K562 (cell line): ENCODE results near the gene PALLD. TPM values are rescaled to one million over a fixed set of nuclear protein-coding genes. Genes with fewer than 3 reads are reported as not detected.
A peak's percentile ranks its signal among the peaks of the same experiment; 100 is the strongest.

Experiments used
- EHMT2 ChIP-seq: fragments of 450-650 bp; IDR thresholded peaks from 2 replicates; pipeline ENCODE4 v1.6.1; 2018; ENCODE audit warnings: antibody characterized with exemption
- JUND ChIP-seq, 2 experiments: IDR thresholded peaks; 2 replicates in 1 of 2; 3 replicates in 1 of 2; pipeline ENCODE4 v1.6.1; 2011; ENCODE audit warnings: borderline replicate concordance in 2 of 2, low read depth in 2 of 2, low read length in 2 of 2, improper control_type of control experiment in 1 of 2, missing biosample characterization in 1 of 2, missing genetic modification characterization in 1 of 2, missing genetic modification reagents in 1 of 2
- KAT2B ChIP-seq: IDR thresholded peaks from one replicate; pipeline ENCODE4 v1.6.1; 2012; ENCODE audit warnings: low read depth, mild to moderate bottlenecking, control low read depth, inconsistent platforms, low read length, moderate library complexity
- NONO ChIP-seq, 2 experiments: fragments of 200-400 bp in 1 of 2; fragments of 450-650 bp in 1 of 2; formaldehyde crosslinking in 1 of 2; IDR thresholded peaks; 2 replicates each; pipeline ENCODE4 v1.6.1; 2017; ENCODE audit warnings: low read depth in 2 of 2, mild to moderate bottlenecking in 2 of 2, moderate library complexity in 2 of 2, low read length in 1 of 2
- NR2C2 ChIP-seq, 2 experiments: fragments of 200-800 bp in 1 of 2; sonication (Bioruptor generic) in 1 of 2; sonication (generic) in 1 of 2; formaldehyde crosslinking in 1 of 2; IDR thresholded peaks; 2 replicates each; pipeline versions ENCODE4 v1.6.1 to v1.8.0; 2016 to 2022; ENCODE audit warnings: mild to moderate bottlenecking in 1 of 2, missing compliant biosample characterization in 1 of 2, missing genetic modification characterization in 1 of 2, missing genetic modification reagents in 1 of 2
- NRF1 ChIP-seq, 2 experiments: fragments of 450-650 bp; IDR thresholded peaks in 1 of 2; conservative IDR thresholded peaks in 1 of 2; 2 replicates each; pipeline ENCODE4 v1.6.1; 2014; ENCODE audit warnings: mild to moderate bottlenecking in 2 of 2
- RBM14 ChIP-seq: fragments of 200-400 bp; formaldehyde crosslinking; IDR thresholded peaks from 2 replicates; pipeline ENCODE4 v1.6.1; 2018; ENCODE audit warnings: low read depth, mild to moderate bottlenecking, low read length, moderate library complexity, borderline replicate concordance; ENCODE audit not compliant: insufficient read depth
- polyA plus RNA-seq, 8 experiments: library from polyadenylated mRNA; depleted of rRNA in 4 of 8; stranded (reverse) in 5 of 8; unstranded in 3 of 8; fragments of >200 nt; fragmentation: Nextera tagmentation in 2 of 8; fragmentation: Illumina TruSeq in 1 of 8; extraction: Ambion mirVana in 2 of 8; extraction: Trizol in 1 of 8; gene quantifications; 2 replicates each; pipeline versions ENCODE4 v1.2.1 to v1.2.3, GENCODE V29; 2011 to 2014; ENCODE audit warnings: inconsistent platforms in 1 of 8, missing spikeins in 1 of 8
- total RNA-seq, 7 experiments: library from RNA; depleted of rRNA in 6 of 7; stranded (reverse); fragments of >200 nt in 6 of 7; fragmentation: Illumina TruSeq in 2 of 7; extraction: Trizol in 2 of 7; gene quantifications; 2 replicates each; pipeline versions ENCODE4 v1.2.1 to v1.2.3, GENCODE V29; 2011 to 2021; ENCODE audit warnings: low replicate concordance in 1 of 7
- TF ChIP-seq, protein P1 (sequence below): fragments of 450-650 bp; IDR thresholded peaks from 2 replicates; pipeline ENCODE4 v1.6.1; 2017; ENCODE audit warnings: mild to moderate bottlenecking, moderate library complexity
- TF ChIP-seq, protein P2 (sequence below), 2 experiments: IDR thresholded peaks; 2 replicates each; pipeline ENCODE4 v1.6.1; 2012; ENCODE audit warnings: improper control_type of control experiment in 2 of 2, low read depth in 2 of 2, low read length in 2 of 2, borderline replicate concordance in 1 of 2
- TF ChIP-seq, protein P3 (sequence below): fragments of 450-650 bp; IDR thresholded peaks from 2 replicates; pipeline ENCODE4 v1.6.1; 2016; ENCODE audit warnings: missing biosample characterization, missing genetic modification characterization
- TF ChIP-seq, protein P4 (sequence below): sonication (generic); formaldehyde crosslinking; IDR thresholded peaks from 2 replicates; pipeline ENCODE4 v1.9.0; 2022; ENCODE audit warnings: mild to moderate bottlenecking, missing genetic modification reagents
- TF ChIP-seq, protein P5 (sequence below), 2 experiments: fragments of 450-650 bp in 1 of 2; sonication (generic) in 1 of 2; formaldehyde crosslinking; conservative IDR thresholded peaks; 2 replicates each; pipeline versions ENCODE4 v1.4.0 to v1.8.1; 2020 to 2022; ENCODE audit warnings: mild to moderate bottlenecking in 1 of 2, missing genetic modification reagents in 1 of 2

PALLD gene
- total and polyA plus RNA-seq, 9 of the 15 experiments (the other 6 are each of a cell fraction or from before 2014, with no cell fraction given): 0.01 to 0.35 (median 0.06) TPM; not detected in 3

DNA sequence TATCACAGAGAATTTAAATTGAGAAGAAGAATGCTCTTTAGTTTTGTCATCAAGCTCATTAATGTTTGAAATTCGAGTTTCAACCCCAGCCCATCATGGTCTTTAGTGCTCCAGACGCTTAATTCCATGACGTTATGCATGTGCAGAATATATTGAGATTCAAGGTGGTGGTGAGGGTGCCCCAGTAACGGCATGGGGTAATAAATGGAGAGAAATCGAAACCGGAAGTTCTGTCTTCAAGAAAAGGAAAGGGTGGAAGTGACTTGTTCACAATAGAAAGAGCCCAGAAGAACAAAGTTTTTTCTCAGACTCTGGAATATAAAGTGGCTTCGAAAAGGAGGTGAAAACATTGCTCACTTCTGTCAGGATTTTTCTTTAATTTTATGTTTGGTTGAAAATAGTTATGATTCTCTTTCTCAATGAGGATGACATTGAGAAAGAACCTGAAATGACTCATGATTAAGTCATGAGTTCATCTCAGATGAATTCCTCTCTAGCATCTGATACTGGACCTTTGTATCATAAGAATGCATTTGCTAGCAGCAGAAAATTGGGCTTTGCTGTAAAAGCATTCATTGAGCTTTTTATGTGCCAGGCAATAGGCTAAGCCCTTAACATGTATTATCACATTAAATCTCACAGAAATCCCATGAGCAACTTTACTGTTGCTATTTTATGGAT lies 15.8 kb upstream of the PALLD start (continued):
- TF ChIP-seq, protein P1, sequence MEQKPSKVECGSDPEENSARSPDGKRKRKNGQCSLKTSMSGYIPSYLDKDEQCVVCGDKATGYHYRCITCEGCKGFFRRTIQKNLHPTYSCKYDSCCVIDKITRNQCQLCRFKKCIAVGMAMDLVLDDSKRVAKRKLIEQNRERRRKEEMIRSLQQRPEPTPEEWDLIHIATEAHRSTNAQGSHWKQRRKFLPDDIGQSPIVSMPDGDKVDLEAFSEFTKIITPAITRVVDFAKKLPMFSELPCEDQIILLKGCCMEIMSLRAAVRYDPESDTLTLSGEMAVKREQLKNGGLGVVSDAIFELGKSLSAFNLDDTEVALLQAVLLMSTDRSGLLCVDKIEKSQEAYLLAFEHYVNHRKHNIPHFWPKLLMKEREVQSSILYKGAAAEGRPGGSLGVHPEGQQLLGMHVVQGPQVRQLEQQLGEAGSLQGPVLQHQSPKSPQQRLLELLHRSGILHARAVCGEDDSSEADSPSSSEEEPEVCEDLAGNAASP: 0 out of 2 replicates have a peak, but pooled peaks have one; percentile 5
- TF ChIP-seq, protein P2, sequence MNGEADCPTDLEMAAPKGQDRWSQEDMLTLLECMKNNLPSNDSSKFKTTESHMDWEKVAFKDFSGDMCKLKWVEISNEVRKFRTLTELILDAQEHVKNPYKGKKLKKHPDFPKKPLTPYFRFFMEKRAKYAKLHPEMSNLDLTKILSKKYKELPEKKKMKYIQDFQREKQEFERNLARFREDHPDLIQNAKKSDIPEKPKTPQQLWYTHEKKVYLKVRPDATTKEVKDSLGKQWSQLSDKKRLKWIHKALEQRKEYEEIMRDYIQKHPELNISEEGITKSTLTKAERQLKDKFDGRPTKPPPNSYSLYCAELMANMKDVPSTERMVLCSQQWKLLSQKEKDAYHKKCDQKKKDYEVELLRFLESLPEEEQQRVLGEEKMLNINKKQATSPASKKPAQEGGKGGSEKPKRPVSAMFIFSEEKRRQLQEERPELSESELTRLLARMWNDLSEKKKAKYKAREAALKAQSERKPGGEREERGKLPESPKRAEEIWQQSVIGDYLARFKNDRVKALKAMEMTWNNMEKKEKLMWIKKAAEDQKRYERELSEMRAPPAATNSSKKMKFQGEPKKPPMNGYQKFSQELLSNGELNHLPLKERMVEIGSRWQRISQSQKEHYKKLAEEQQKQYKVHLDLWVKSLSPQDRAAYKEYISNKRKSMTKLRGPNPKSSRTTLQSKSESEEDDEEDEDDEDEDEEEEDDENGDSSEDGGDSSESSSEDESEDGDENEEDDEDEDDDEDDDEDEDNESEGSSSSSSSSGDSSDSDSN (IDR thresholded peaks at IDR 0.05; ENCODE audit: borderline replicate concordance in 1 of 2, low read depth in 2 of 2, low read length in 2 of 2): no peak
- TF ChIP-seq, protein P3, sequence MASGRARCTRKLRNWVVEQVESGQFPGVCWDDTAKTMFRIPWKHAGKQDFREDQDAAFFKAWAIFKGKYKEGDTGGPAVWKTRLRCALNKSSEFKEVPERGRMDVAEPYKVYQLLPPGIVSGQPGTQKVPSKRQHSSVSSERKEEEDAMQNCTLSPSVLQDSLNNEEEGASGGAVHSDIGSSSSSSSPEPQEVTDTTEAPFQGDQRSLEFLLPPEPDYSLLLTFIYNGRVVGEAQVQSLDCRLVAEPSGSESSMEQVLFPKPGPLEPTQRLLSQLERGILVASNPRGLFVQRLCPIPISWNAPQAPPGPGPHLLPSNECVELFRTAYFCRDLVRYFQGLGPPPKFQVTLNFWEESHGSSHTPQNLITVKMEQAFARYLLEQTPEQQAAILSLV (tag): peak; percentile 40; the same call in 1 of the 2 replicates
- TF ChIP-seq RBM14: no peak
- TF ChIP-seq, protein P4, sequence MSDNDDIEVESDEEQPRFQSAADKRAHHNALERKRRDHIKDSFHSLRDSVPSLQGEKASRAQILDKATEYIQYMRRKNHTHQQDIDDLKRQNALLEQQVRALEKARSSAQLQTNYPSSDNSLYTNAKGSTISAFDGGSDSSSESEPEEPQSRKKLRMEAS (CRISPR knock-in tag): no peak
- peak; percentile 70; the same call in 1 of the 2 replicates for TF ChIP-seq JUND (IDR thresholded peaks at IDR 0.05; ENCODE audit: borderline replicate concordance, low read depth, low read length)
- peak; percentile 66; the same call in 2 of the 3 replicates for TF ChIP-seq JUND (tag; IDR thresholded peaks at IDR 0.05; ENCODE audit: borderline replicate concordance, low read depth, low read length)
- TF ChIP-seq NR2C2 (CRISPR knock-in tag; IDR thresholded peaks at IDR 0.05): no peak
- TF ChIP-seq NR2C2 (tag; IDR thresholded peaks at IDR 0.05): 0 out of 2 replicates have a peak, but pooled peaks have one; percentile 19
- TF ChIP-seq, protein P5, sequence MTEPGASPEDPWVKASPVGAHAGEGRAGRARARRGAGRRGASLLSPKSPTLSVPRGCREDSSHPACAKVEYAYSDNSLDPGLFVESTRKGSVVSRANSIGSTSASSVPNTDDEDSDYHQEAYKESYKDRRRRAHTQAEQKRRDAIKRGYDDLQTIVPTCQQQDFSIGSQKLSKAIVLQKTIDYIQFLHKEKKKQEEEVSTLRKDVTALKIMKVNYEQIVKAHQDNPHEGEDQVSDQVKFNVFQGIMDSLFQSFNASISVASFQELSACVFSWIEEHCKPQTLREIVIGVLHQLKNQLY (CRISPR knock-in tag; conservative IDR thresholded peaks at IDR 0.05): no peak
- TF ChIP-seq KAT2B: no peak
- no peak for TF ChIP-seq NONO (IDR thresholded peaks at IDR 0.05; ENCODE audit: low read depth in 2 of 2, low read length in 1 of 2)
- TF ChIP-seq EHMT2: peak; percentile 65; the same call in 1 of the 2 replicates
- TF ChIP-seq NRF1 (conservative IDR thresholded peaks at IDR 0.05 in 1 of 2, IDR thresholded peaks at IDR 0.05 in 1 of 2): no peak
